HG02798 (cell line): Measurements from ENCODE around the gene PATE4.

ENCODE experiments used
- ATAC-seq: cut with Tn5 transposase; IDR thresholded peaks from one replicate; pipeline ENCODE4 v1.9.1; 2021; ENCODE audit warnings: mild to moderate bottlenecking; ENCODE audit not compliant: unreplicated experiment, poor library complexity

PATE4 gene

DNA sequence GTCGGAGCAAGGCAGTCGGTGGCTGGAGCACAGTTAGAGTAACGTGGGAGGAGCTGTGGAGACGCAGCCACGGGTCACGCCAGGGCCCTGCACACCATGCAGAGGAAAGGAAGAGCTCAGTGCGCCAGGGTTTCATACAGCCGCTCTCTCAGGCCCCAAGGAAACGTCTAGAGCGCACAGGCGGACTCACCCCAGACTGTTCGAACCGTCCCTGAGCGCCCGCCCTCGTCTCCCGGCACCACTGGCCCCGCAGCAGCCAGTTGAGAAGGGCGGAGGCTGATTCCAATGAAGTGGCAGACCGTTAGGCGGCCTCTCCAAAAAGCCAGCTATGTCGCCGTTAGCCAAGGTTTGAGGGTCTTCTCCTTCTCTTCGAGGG, 53.9 kb downstream of the PATE4 start:
- peak; percentile 37 for ATAC-seq

DNA sequence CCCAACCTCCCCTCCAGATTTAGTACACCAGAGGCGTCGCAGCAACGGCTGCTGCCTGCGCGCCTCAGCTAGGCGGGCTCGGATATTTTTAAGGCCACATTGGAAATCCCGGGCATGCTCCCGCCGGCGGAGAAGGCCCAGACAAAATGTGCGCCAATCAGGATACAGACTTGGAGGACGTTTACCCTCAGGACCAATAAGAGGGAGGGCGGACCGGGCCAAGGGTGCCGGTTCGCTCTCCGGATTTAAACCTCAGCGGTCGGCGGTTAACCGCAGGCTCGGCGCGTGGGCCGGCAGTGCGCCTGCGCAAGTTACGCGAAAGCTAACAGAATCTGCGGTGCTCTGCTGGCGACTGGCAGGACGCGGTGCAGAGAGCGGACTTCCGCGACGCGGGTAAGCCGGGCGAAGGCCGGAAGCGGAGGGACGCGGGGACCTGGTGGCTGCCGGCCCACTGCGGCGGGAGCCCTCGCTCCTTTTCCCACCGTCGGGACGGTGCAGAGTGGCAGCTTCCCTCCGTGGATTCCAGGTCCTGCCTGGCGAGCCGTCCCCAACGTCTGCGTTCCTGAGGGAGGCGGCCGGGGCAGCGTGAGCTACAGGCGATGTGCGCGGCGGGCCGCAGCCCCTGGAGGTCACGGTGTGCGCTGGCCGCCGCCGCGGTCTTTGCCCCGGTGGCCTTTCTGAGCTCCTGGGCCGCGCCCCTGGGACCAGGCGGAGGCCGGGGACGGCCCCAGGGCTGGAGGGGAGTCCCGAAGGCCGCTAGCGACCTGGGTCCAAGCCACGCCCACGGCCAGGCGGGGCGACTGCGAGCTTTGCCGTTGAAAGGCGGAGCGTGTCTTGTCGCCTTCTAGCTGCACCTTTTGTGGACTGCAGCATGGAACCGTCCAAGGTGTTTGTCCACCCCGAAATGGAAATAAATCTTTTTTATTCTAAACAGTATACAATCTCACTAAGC, 54.5 kb downstream of the PATE4 start, which contains the start of gene HYLS1:
Gene HYLS1, plus strand, starts transcription at position 296 of the 952 bp plus-strand sequence. CDS start 11,701 bp downstream, outside the sequence.
- peak; percentile 88 for ATAC-seq
